ENCODE results near the gene NBPF11. TPM values are rescaled to one million over a fixed set of nuclear protein-coding genes. Genes with fewer than 3 reads are reported as not detected.
A peak's percentile ranks its signal among the peaks of the same experiment; 100 is the strongest.
"Not testable (repeated sequence)": the region's sequence is repeated elsewhere in the genome, so short reads cannot be mapped to it uniquely, and the experiment has no call there.

NBPF11 gene
- polyA plus RNA-seq, 2 donors = 3.1 to 6.5 TPM

DNA sequence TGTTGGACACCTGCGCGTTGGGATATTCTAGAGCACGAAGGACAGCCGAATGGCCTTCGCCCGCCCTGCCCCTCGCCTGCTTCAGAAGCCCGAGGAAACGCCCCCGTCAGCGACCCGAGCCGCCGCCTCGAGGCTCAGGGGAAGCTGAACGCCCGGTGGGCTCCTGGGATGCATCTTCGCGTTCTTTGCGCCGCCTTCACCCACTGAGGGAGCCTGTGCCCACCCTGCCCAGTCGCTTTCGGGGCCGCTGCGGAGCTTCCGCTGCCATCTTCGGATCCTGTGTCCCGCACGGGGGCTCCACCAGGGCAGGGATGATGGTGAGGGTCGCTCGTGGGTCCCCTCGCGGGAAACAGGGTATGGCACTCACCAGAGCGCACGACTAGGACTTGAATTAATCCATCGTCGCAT lies 91.8 kb downstream of the NBPF11 start:
- not testable (repeated sequence) for H3K4me1 ChIP-seq (ENCODE audit: control insufficient read depth in 2 of 2, insufficient read depth in 2 of 2, low read length in 1 of 2); H3K27ac ChIP-seq (ENCODE audit: low read depth in 2 of 2, low read length in 1 of 2); H3K27me3 ChIP-seq (ENCODE audit: control insufficient read depth in 1 of 2, insufficient read depth in 2 of 2, low read length in 2 of 2); H3K36me3 ChIP-seq (ENCODE audit: control insufficient read depth in 2 of 2, insufficient read depth in 2 of 2, low read length in 1 of 2); H3K9me3 ChIP-seq (ENCODE audit: control insufficient read depth in 2 of 2, insufficient read depth in 1 of 2, low read depth in 1 of 2, low read length in 1 of 2)
- H3K4me3 ChIP-seq (ENCODE audit: low read depth in 1 of 2, low read length in 2 of 2) = peak overlapping the region in 1 of 2 donors; percentile 15
- 2 to 5% methylated on average over 22 to 35 of the region's 37 CpGs for WGBS, 2 donors

DNA sequence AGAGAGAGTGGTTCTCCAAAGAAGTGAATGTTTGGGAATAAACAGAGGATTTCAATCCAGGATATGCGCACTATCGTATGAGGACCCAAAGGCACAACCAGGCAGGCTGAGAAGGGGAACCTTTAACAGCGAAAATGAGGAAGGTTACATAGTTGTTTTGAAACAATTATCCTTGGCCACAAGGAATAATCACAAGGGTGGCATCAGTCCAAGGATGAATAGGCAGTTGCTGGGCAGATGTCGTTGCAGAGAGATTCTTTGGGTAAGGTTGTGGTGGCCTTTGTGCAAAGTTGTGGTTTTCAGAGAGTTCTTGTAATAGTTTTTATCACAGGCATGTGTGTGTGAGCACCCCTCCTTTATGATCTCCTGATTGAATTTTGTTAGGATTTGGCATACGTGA lies 94.7 kb downstream of the NBPF11 start:
- H3K36me3 ChIP-seq (ENCODE audit: control insufficient read depth in 2 of 2, insufficient read depth in 2 of 2, low read length in 1 of 2); H3K4me3 ChIP-seq (ENCODE audit: low read depth in 1 of 2, low read length in 2 of 2): not testable (repeated sequence)

More for the DNA sequence above, 94.7 kb downstream of the NBPF11 start:
- not testable (repeated sequence) for H3K9me3 ChIP-seq (ENCODE audit: control insufficient read depth in 2 of 2, insufficient read depth in 1 of 2, low read depth in 1 of 2, low read length in 1 of 2); H3K27me3 ChIP-seq (ENCODE audit: control insufficient read depth in 1 of 2, insufficient read depth in 2 of 2, low read length in 2 of 2); H3K4me1 ChIP-seq (ENCODE audit: control insufficient read depth in 2 of 2, insufficient read depth in 2 of 2, low read length in 1 of 2); H3K27ac ChIP-seq (ENCODE audit: low read depth in 2 of 2, low read length in 1 of 2)
- 70 to 77% methylated on average over 3 of the region's 5 CpGs for WGBS, 2 donors

Other genes with a start within 250 kb of the NBPF11 start
- gene GJA8, start 249.5 kb downstream of the NBPF11 start, polyA plus RNA-seq = not detected
- gene GPR89B, start 223.9 kb downstream of the NBPF11 start, polyA plus RNA-seq = 1 to 10 TPM; 7.6 to 9.7 TPM

All from esophagus (tissue), 2 donors.